Breast epithelium (tissue), 4 donors: ENCODE data around the gene ZNF729. TPM values are rescaled to one million over a fixed set of nuclear protein-coding genes. Genes with fewer than 3 reads are reported as not detected.

Experiments
- DNase-seq, 2 donors: peaks; one replicate each; pipeline ENCODE4 v3.0.0-alpha.2; 2019; ENCODE audit warnings: low spot score in 2 of 2
- H3K27ac ChIP-seq, 2 donors: fragments of 200-600 bp; sonication (generic) in 1 of 2; one replicate each; pipeline ENCODE4 v1.5.1; 2016 to 2019; ENCODE audit warnings: mild to moderate bottlenecking in 1 of 2
- H3K27me3 ChIP-seq, 2 donors: fragments of 200-600 bp; sonication (generic) in 1 of 2; one replicate each; pipeline versions ENCODE4 v1.5.1 to v1.6.0; 2017 to 2019; ENCODE audit warnings: control low read depth in 1 of 2, mild to moderate bottlenecking in 1 of 2
- H3K36me3 ChIP-seq: fragments of 200-600 bp; one replicate; pipeline ENCODE4 v1.5.1; 2019
- H3K4me1 ChIP-seq, 2 donors: fragments of 200-600 bp; sonication (generic); one replicate each; pipeline ENCODE4 v1.5.1; 2016 to 2019; ENCODE audit warnings: control low read depth in 1 of 2
- H3K4me3 ChIP-seq, 3 donors: fragments of 200-600 bp; sonication (generic); 1 replicate in 2 of 3; 2 replicates in 1 of 3; pipeline ENCODE4 v1.5.1; 2016 to 2019; ENCODE audit warnings: mild to moderate bottlenecking in 3 of 3, moderate library complexity in 2 of 3
- H3K9me3 ChIP-seq, 2 donors: fragments of 200-600 bp; sonication (generic) in 1 of 2; one replicate each; pipeline ENCODE4 v1.5.1; 2016 to 2019; ENCODE audit warnings: control low read depth in 1 of 2
- CTCF ChIP-seq, 3 donors: fragments of 450-650 bp; IDR thresholded peaks; one replicate each; pipeline ENCODE4 v1.5.1; 2016 to 2017; ENCODE audit warnings: antibody characterized with exemption in 3 of 3, mild to moderate bottlenecking in 3 of 3, moderate library complexity in 3 of 3
- POLR2A ChIP-seq: fragments of 450-650 bp; IDR thresholded peaks from one replicate; pipeline ENCODE4 v1.6.1; 2016; ENCODE audit warnings: antibody characterized with exemption, mild to moderate bottlenecking, moderate library complexity
- POLR2AphosphoS5 ChIP-seq, 3 donors: sonication (generic); formaldehyde crosslinking; IDR thresholded peaks; one replicate each; pipeline ENCODE4 v1.6.1; 2017; ENCODE audit warnings: antibody characterized with exemption in 3 of 3
- intact Hi-C: fragments of 100-400 bp; cut with DNase I; formaldehyde crosslinking; loops from one replicate; pipeline ENCODE4 v1.15.1; 2023; ENCODE audit warnings: low total_unique reads
- total RNA-seq, 3 donors: library from RNA; depleted of rRNA; stranded (reverse); fragments of >200 nt; gene quantifications; one replicate each; pipeline ENCODE4 v1.1.0, GENCODE V29; 2016

The ZNF729 gene
- total RNA-seq, 3 donors from 2014 or later, result 0.73 TPM; not detected in 2

- H3K4me3 ChIP-seq, result no peak overlapping the region
- H3K36me3 ChIP-seq, result no peaks in the 10 kb centered on the region
- no peak for DNase-seq
- TF ChIP-seq POLR2AphosphoS5 (IDR thresholded peaks at IDR 0.05) (no peak), POLR2A (no peak), CTCF (IDR thresholded peaks at IDR 0.05) (no peak)
- no peaks in the 10 kb centered on the region for H3K27me3 ChIP-seq
- intact Hi-C loops, result no loop called here
- no peaks in the 10 kb centered on the region for H3K4me1 ChIP-seq
- no peak overlapping the region for H3K27ac ChIP-seq
- peaks cover 0 to 23% of the 10 kb centered on the region in 2 donors for H3K9me3 ChIP-seq
These were observed 46.7 kb downstream of the ZNF729 start for GRCh38 chr19:22332924-22333323.

GRCh38 chr19:22335716-22336115 lies 49.5 kb downstream of the ZNF729 start:
- DNase-seq, result no peak
- no peak for TF ChIP-seq POLR2AphosphoS5 (IDR thresholded peaks at IDR 0.05)
- TF ChIP-seq CTCF (IDR thresholded peaks at IDR 0.05), result no peak
- TF ChIP-seq POLR2A, result no peak
- intact Hi-C loops, result no loop called here
- Histone ChIP-seq H3K4me3 (no peak overlapping the region), H3K9me3 (peaks cover 0 to 12% of the 10 kb centered on the region in 2 donors), H3K27ac (no peak overlapping the region), H3K36me3 (no peaks in the 10 kb centered on the region), H3K4me1 (no peaks in the 10 kb centered on the region), H3K27me3 (no peaks in the 10 kb centered on the region)

GRCh38 chr19:22354665-22355064 lies 68.4 kb downstream of the ZNF729 start:
- intact Hi-C loops, result no loop called here
- TF ChIP-seq POLR2A, result no peak
- no peak for TF ChIP-seq POLR2AphosphoS5 (IDR thresholded peaks at IDR 0.05)
- TF ChIP-seq CTCF (IDR thresholded peaks at IDR 0.05), result no peak
- H3K4me1 ChIP-seq, result no peaks in the 10 kb centered on the region
- no peak for DNase-seq
- no peak overlapping the region for H3K27ac ChIP-seq
- no peak overlapping the region for H3K4me3 ChIP-seq
- no peaks in the 10 kb centered on the region for H3K27me3 ChIP-seq
- peaks cover 0 to 46% of the 10 kb centered on the region in 2 donors for H3K9me3 ChIP-seq
- H3K36me3 ChIP-seq, result no peaks in the 10 kb centered on the region

Other genes starting within 250 kb of the ZNF729 start
- 1 to 10 TPM; 2.4 to 5.9 (median 2.6) TPM for gene ZNF257, start 234.0 kb upstream of the ZNF729 start, total RNA-seq
- 10 to 100 TPM in 1 of 3 donors, 1 to 10 TPM in 2; 1.1 to 13.3 (median 6.6) TPM for gene ZNF676, start 89.5 kb upstream of the ZNF729 start, total RNA-seq
- 10 to 100 TPM in 2 of 3 donors, 1 to 10 TPM in 1; 1.8 to 19.2 (median 12.5) TPM for gene ZNF98, start 135.9 kb downstream of the ZNF729 start, total RNA-seq